HFF-Myc (cell line): ENCODE data around the gene EXD2.

ENCODE experiments used
- DNase-seq: peaks from one replicate; pipeline ENCODE4 v3.0.0-alpha.2; 2011; ENCODE audit warnings: low read depth; ENCODE audit errors: extremely low read depth
- H3K4me3 ChIP-seq: replicated peaks from 2 replicates; pipeline ENCODE4 v1.5.1; 2011; ENCODE audit warnings: low read depth, mild to moderate bottlenecking, control low read depth, low read length
- CTCF ChIP-seq: IDR thresholded peaks from 2 replicates; pipeline ENCODE4 v1.5.1; 2012; ENCODE audit warnings: mild to moderate bottlenecking, low read depth, low read length, control low read depth; ENCODE audit errors: missing control alignments

EXD2 gene

GRCh38 chr14:69291396-69291795, 100.1 kb downstream of the EXD2 start:
- DNase-seq = no peak
- H3K4me3 ChIP-seq = no peak overlapping the region
- no peak for TF ChIP-seq CTCF

GRCh38 chr14:69291891-69292561, 100.7 kb downstream of the EXD2 start:
- DNase-seq = no peak
- no peak for TF ChIP-seq CTCF
- no peak overlapping the region for H3K4me3 ChIP-seq
